Mucosa of descending colon (tissue), 3 donors: ENCODE results near the gene PIGB. TPM values are rescaled to one million over a fixed set of nuclear protein-coding genes. Genes with fewer than 3 reads are reported as not detected.
"Not testable (repeated sequence)": the region's sequence is repeated elsewhere in the genome, so short reads cannot be mapped to it uniquely, and the experiment has no call there.

Experiments used
- ATAC-seq: fragments of 200-7000 bp; cut with Tn5 transposase; one replicate; pipeline ENCODE4 v1.9.1; 2020; ENCODE audit warnings: mild to moderate bottlenecking, moderate library complexity
- DNase-seq, 3 donors: peaks; one replicate each; pipeline ENCODE4 v3.0.0-alpha.2; 2020
- H3K36me3 ChIP-seq: fragments of 200-600 bp; one replicate; pipeline ENCODE4 v1.8.0; 2021; ENCODE audit warnings: low read depth, mild to moderate bottlenecking
- H3K4me1 ChIP-seq: fragments of 200-600 bp; one replicate; pipeline ENCODE4 v1.8.0; 2021; ENCODE audit warnings: low read depth, mild to moderate bottlenecking
- H3K4me3 ChIP-seq: fragments of 200-600 bp; one replicate; pipeline ENCODE4 v1.8.0; 2021; ENCODE audit warnings: mild to moderate bottlenecking
- H3K9me3 ChIP-seq: fragments of 200-600 bp; one replicate; pipeline ENCODE4 v1.8.0; 2021; ENCODE audit warnings: mild to moderate bottlenecking
- CTCF ChIP-seq: fragments of 200-600 bp; IDR thresholded peaks from one replicate; pipeline ENCODE4 v1.8.0; 2022; ENCODE audit warnings: antibody characterized with exemption, mild to moderate bottlenecking
- intact Hi-C, 2 donors: fragments of 100-400 bp; cut with DNase I in 1 of 2; cut with micrococcal nuclease in 1 of 2; formaldehyde crosslinking; loops; one replicate each; pipeline versions ENCODE4 v1.11.0 to v1.11.1; 2022; cut with DNase I, micrococcal nuclease
- total RNA-seq, 3 donors: library from RNA; stranded (reverse); fragmentation: NEBNext Ultra II Directional in 2 of 3; extraction: Animal tissue kit (Norgen Biotek cat#: 25700) in 2 of 3; gene quantifications; one replicate each; pipeline versions ENCODE4 v1.2.1 to v1.2.4, GENCODE V29; 2021 to 2023
- donor health status: DM: no; HTN: no; CAD: no; lungs with moderate emphysema.
- donor health status: DM: no; HTN: no; CAD: no.
- donor health status: DM: no; HTN: yes; CAD: no.

The PIGB gene
- total RNA-seq, 3 donors from 2014 or later, result 12.8 to 17.9 (median 17.1) TPM

GRCh38 chr15:55289746-55290527, 29.1 kb upstream of the PIGB start, which contains the start of gene RAB27A:
RAB27A (minus strand) TSS chr15:55289813; CDS start chr15:55234934, 54,879 bp downstream.
- ATAC-seq, result peak; percentile 93
- no peak for TF ChIP-seq CTCF
- H3K4me3 ChIP-seq, result peak within 1 kb of the TSS; percentile 71
- no peaks in the 10 kb centered on the region for H3K36me3 ChIP-seq
- intact Hi-C loops, result loop anchor here (1.0 to 5.0 kb wide), 2 partner anchors 73 kb away; no protein-coding TSS in a partner anchor
- H3K9me3 ChIP-seq, result no peaks in the 10 kb centered on the region
- peak; percentile 83 to 89 (median 88) for DNase-seq
- peaks cover 5% of the 10 kb centered on the region for H3K4me1 ChIP-seq

GRCh38 chr15:55290528-55291057, 28.4 kb upstream of the PIGB start:
- intact Hi-C loops, result loop anchor here (1.0 to 5.0 kb wide), 2 partner anchors 73 kb away; no protein-coding TSS in a partner anchor
- Histone ChIP-seq H3K9me3 (no peaks in the 10 kb centered on the region), H3K4me3 (peak overlapping the region; percentile 71), H3K4me1 (peaks cover 5% of the 10 kb centered on the region), H3K36me3 (no peaks in the 10 kb centered on the region)
- TF ChIP-seq CTCF, result peak; percentile 82
- ATAC-seq (peak; percentile 83), DNase-seq (peak; percentile 89 to 91 (median 90))

GRCh38 chr15:55297315-55297714, 21.7 kb upstream of the PIGB start:
- intact Hi-C loops, result no loop called here
- no peak for ATAC-seq

GRCh38 chr15:55302801-55303200, 16.2 kb upstream of the PIGB start:
- ATAC-seq, H3K36me3 ChIP-seq, H3K9me3 ChIP-seq, H3K4me3 ChIP-seq, intact Hi-C loops, H3K4me1 ChIP-seq, DNase-seq: not testable (repeated sequence)

More at GRCh38 chr15:55297315-55297714, 21.7 kb upstream of the PIGB start:
- TF ChIP-seq CTCF, result no peak
- H3K36me3 ChIP-seq, result no peaks in the 10 kb centered on the region
- no peak for DNase-seq
- H3K4me3 ChIP-seq, result no peak overlapping the region
- no peaks in the 10 kb centered on the region for H3K9me3 ChIP-seq
- no peaks in the 10 kb centered on the region for H3K4me1 ChIP-seq

GRCh38 chr15:55319537-55320237, 665 bp downstream of the PIGB start:
- H3K9me3 ChIP-seq, result no peaks in the 10 kb centered on the region
- peaks cover 13% of the 10 kb centered on the region for H3K4me1 ChIP-seq
- no peak for ATAC-seq
- no peaks in the 10 kb centered on the region for H3K36me3 ChIP-seq
- no peak for TF ChIP-seq CTCF
- H3K4me3 ChIP-seq, result peak overlapping the region; percentile 68
- DNase-seq, result peak in 1 of 3 donors; percentile 51
- intact Hi-C loops, result no loop called here

GRCh38 chr15:55320238-55320550, 1.2 kb downstream of the PIGB start:
- DNase-seq, result no peak
- H3K4me1 ChIP-seq, result peaks cover 13% of the 10 kb centered on the region
- TF ChIP-seq CTCF, result no peak

More at GRCh38 chr15:55320238-55320550, 1.2 kb downstream of the PIGB start:
- Histone ChIP-seq H3K4me3 (no peak overlapping the region), H3K36me3 (no peaks in the 10 kb centered on the region), H3K9me3 (no peaks in the 10 kb centered on the region)
- no peak for ATAC-seq
- intact Hi-C loops, result no loop called here
